ENCODE measurements around the gene CYLD. TPM values are rescaled to one million over a fixed set of nuclear protein-coding genes. Genes with fewer than 3 reads are reported as not detected.
A peak's percentile ranks its signal among the peaks of the same experiment; 100 is the strongest.

The CYLD gene
- total RNA-seq, result 100 to 1,000 TPM; 243 to 380 (median 294) TPM
- total RNA-seq (2013), result 323 TPM
- total RNA-seq, result 289 to 1,119 (median 671) reads per million in 29 experiments

GRCh38 chr16:50741781-50742575, at the start of gene CYLD:
CYLD (plus strand) TSS chr16:50742086; CDS start chr16:50749699, 7,613 bp downstream.
- H3K4me3 Mint-ChIP-seq, result peak within 1 kb of the TSS; percentile 93 to 98 (median 95)

DNA sequence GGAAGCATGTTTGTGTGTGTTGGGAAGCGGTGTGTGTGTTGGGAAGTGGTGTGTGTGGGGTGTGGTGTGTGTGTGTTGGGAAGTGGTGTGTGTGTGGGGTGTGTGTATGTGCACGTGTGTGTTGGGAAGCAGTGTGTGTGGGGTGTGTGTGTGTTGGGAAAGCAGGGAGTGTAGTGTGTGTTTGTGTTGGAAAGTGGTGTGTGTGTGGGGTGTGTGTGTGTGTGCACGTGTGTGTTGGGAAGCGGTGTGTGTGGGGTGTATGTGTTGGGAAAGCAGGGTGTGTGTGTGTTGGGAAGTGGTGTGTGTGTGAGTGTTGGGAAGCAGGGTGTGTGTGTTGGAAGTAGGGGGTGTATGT, 49.3 kb upstream of the CYLD start:
- ChIA-PET CTCF (no interaction called here), POLR2A (no interaction called here)
- Mint-ChIP-seq H3K27me3 (no peaks in the 10 kb centered on the region), H3K4me1 (peaks cover 44 to 57% (median 50%) of the 10 kb centered on the region in 3 donors), H3K36me3 (no peaks in the 10 kb centered on the region), H3K27ac (peak overlapping the region in 1 of 2 donors; percentile 20), H3K4me3 (peak overlapping the region; percentile 7 to 72 (median 61)), H3K9me3 (no peaks in the 10 kb centered on the region)
- 93% methylated on average over 4 of the region's 4 CpGs for WGBS (ENCODE audit: insufficient coverage)
- ATAC-seq (replicated peaks in 1 of 4) (no peak), DNase-seq (no peak)
- H3K4me1 ChIP-seq (ENCODE audit: control insufficient read depth in 1 of 2, extremely low read depth in 1 of 2, insufficient read depth in 2 of 2, low read length in 2 of 2), result peaks cover 7 to 49% of the 10 kb centered on the region in 2 experiments
- no peaks in the 10 kb centered on the region for H3K9me3 ChIP-seq
- H3K36me3 ChIP-seq (ENCODE audit: control insufficient read depth in 2 of 2, extremely low read depth in 1 of 2, insufficient read depth in 1 of 2, low read length in 1 of 2), result no peaks in the 10 kb centered on the region
- H3K27me3 ChIP-seq (replicated peaks in 1 of 2; ENCODE audit: control insufficient read depth in 2 of 2, extremely low read depth in 1 of 2, insufficient read depth in 2 of 2, low read length in 1 of 2), result peaks cover 0 to 7% of the 10 kb centered on the region in 2 experiments
- no peak overlapping the region for H3K4me3 ChIP-seq (ENCODE audit: control insufficient read depth in 1 of 2, extremely low read depth in 1 of 2, low read length in 1 of 2)
- no peak overlapping the region for H3K27ac ChIP-seq (ENCODE audit: low read length)

More at GRCh38 chr16:50741781-50742575, at the start of gene CYLD:
- peaks cover 28% of the 10 kb centered on the region for H3K36me3 Mint-ChIP-seq
- ChIA-PET POLR2A (interaction anchor here (0.6 to 1.3 kb wide), 20 partner anchors 11 to 717 kb away, joined by 3 to 11 read pairs (median 3); partner anchors contain the start of genes CNEP1R1 (in 1 of the 2) and SNX20 (in 1 of the 2)), CTCF (interaction anchor here (0.8 to 1.7 kb wide), 16 partner anchors 8 to 717 kb away, joined by 3 to 21 read pairs (median 5); partner anchors contain the start of genes CNEP1R1 (in 1 of the 2) and SNX20 (in 1 of the 2))
- Histone ChIP-seq H3K36me3 (ENCODE audit: control insufficient read depth in 2 of 2, extremely low read depth in 1 of 2, insufficient read depth in 1 of 2, low read length in 1 of 2) (peaks cover 0 to 2% of the 10 kb centered on the region in 2 donors), H3K4me3 (ENCODE audit: control insufficient read depth in 1 of 2, extremely low read depth in 1 of 2, low read length in 1 of 2) (peak within 1 kb of the TSS; percentile 95 to 99), H3K4me1 (ENCODE audit: control insufficient read depth in 1 of 2, extremely low read depth in 1 of 2, insufficient read depth in 2 of 2, low read length in 2 of 2) (peaks cover 17 to 26% of the 10 kb centered on the region in 2 experiments), H3K27me3 (replicated peaks in 1 of 2; ENCODE audit: control insufficient read depth in 2 of 2, extremely low read depth in 1 of 2, insufficient read depth in 2 of 2, low read length in 1 of 2) (no peaks in the 10 kb centered on the region), H3K27ac (ENCODE audit: low read length) (peak within 1 kb of the TSS; percentile 100), H3K9me3 (no peaks in the 10 kb centered on the region)
- H3K27me3 Mint-ChIP-seq, result no peaks in the 10 kb centered on the region
- DNase-seq (peak; percentile 93 to 100 (median 100)), ATAC-seq (replicated peaks in 1 of 4) (peak; percentile 90)
- peaks cover 40 to 58% (median 52%) of the 10 kb centered on the region in 3 donors for H3K4me1 Mint-ChIP-seq
- no peaks in the 10 kb centered on the region for H3K9me3 Mint-ChIP-seq
- peak within 1 kb of the TSS; percentile 97 to 98 for H3K27ac Mint-ChIP-seq
- under 1% methylated on average over 68 of the region's 93 CpGs for WGBS (ENCODE audit: insufficient coverage)

- peak within 1 kb of the TSS; percentile 61 to 69 for H3K4me3 ChIP-seq (ENCODE audit: control insufficient read depth in 1 of 2, extremely low read depth in 1 of 2, low read length in 1 of 2)
- H3K4me3 Mint-ChIP-seq, result peak within 1 kb of the TSS; percentile 75 to 85 (median 82)
- H3K27ac ChIP-seq (ENCODE audit: low read length), result no peak within 1 kb of the TSS
- H3K27ac Mint-ChIP-seq, result peak within 1 kb of the TSS; percentile 65 to 74
- 24% methylated on average over 54 of the region's 56 CpGs for WGBS (ENCODE audit: insufficient coverage)
- H3K27me3 ChIP-seq (replicated peaks in 1 of 2; ENCODE audit: control insufficient read depth in 2 of 2, extremely low read depth in 1 of 2, insufficient read depth in 2 of 2, low read length in 1 of 2), result peaks cover 0 to 7% of the 10 kb centered on the region in 2 experiments
- CTCF ChIA-PET, result interaction anchor here in 1 of 2 donors (0.6 kb wide), 1 partner anchor 47 kb away, joined by 5 read pairs; no protein-coding TSS in a partner anchor
- no peaks in the 10 kb centered on the region for H3K36me3 ChIP-seq (ENCODE audit: control insufficient read depth in 2 of 2, extremely low read depth in 1 of 2, insufficient read depth in 1 of 2, low read length in 1 of 2)
- peak in 11 of 35 experiments; percentile 26 to 61 (median 31) for DNase-seq
- H3K9me3 ChIP-seq, result no peaks in the 10 kb centered on the region
- no peaks in the 10 kb centered on the region for H3K27me3 Mint-ChIP-seq
- H3K4me1 Mint-ChIP-seq, result peaks cover 50 to 60% (median 55%) of the 10 kb centered on the region in 3 donors
- H3K36me3 Mint-ChIP-seq, result no peaks in the 10 kb centered on the region
- POLR2A ChIA-PET, result interaction anchor here in 1 of 2 donors (0.6 kb wide), 1 partner anchor 560 kb away, joined by 6 read pairs; no protein-coding TSS in a partner anchor
- H3K4me1 ChIP-seq (ENCODE audit: control insufficient read depth in 1 of 2, extremely low read depth in 1 of 2, insufficient read depth in 2 of 2, low read length in 2 of 2), result peaks cover 7 to 54% of the 10 kb centered on the region in 2 experiments
- peak; percentile 63 to 74 (median 68) for ATAC-seq (replicated peaks in 1 of 4)
- H3K9me3 Mint-ChIP-seq, result no peaks in the 10 kb centered on the region
Observed at GRCh38 chr16:50692999-50693781, 48.7 kb upstream of the CYLD start, which contains the start of gene NOD2. NOD2 (plus strand) TSS chr16:50693606; CDS start chr16:50699496, 5,890 bp downstream.

GRCh38 chr16:50694206-50694605, 47.7 kb upstream of the CYLD start:
- Mint-ChIP-seq H3K27me3 (no peaks in the 10 kb centered on the region), H3K9me3 (no peaks in the 10 kb centered on the region), H3K27ac (peak overlapping the region; percentile 65 to 74), H3K36me3 (no peaks in the 10 kb centered on the region), H3K4me3 (peak overlapping the region; percentile 75 to 85 (median 82)), H3K4me1 (peaks cover 59 to 68% (median 60%) of the 10 kb centered on the region in 3 donors)
- DNase-seq (no peak), ATAC-seq (replicated peaks in 1 of 4) (no peak)
- H3K27ac ChIP-seq (ENCODE audit: low read length), result no peak overlapping the region
- peaks cover 7 to 64% of the 10 kb centered on the region in 2 experiments for H3K4me1 ChIP-seq (ENCODE audit: control insufficient read depth in 1 of 2, extremely low read depth in 1 of 2, insufficient read depth in 2 of 2, low read length in 2 of 2)
- no peaks in the 10 kb centered on the region for H3K9me3 ChIP-seq
- H3K36me3 ChIP-seq (ENCODE audit: control insufficient read depth in 2 of 2, extremely low read depth in 1 of 2, insufficient read depth in 1 of 2, low read length in 1 of 2), result no peaks in the 10 kb centered on the region
- peak overlapping the region in 1 of 2 donors; percentile 61 for H3K4me3 ChIP-seq (ENCODE audit: control insufficient read depth in 1 of 2, extremely low read depth in 1 of 2, low read length in 1 of 2)
- H3K27me3 ChIP-seq (replicated peaks in 1 of 2; ENCODE audit: control insufficient read depth in 2 of 2, extremely low read depth in 1 of 2, insufficient read depth in 2 of 2, low read length in 1 of 2), result peaks cover 0 to 7% of the 10 kb centered on the region in 2 experiments
- WGBS (ENCODE audit: insufficient coverage), result 100% methylated on average over 2 of the region's 2 CpGs
- POLR2A ChIA-PET, result interaction anchor here in 1 of 2 donors (0.8 kb wide), 1 partner anchor 368 kb away, joined by 9 read pairs; no protein-coding TSS in a partner anchor
- CTCF ChIA-PET, result interaction anchor here in 1 of 2 donors (0.6 to 0.8 kb wide), 2 partner anchors 13 to 48 kb away, joined by 3 to 5 read pairs; partner anchors contain the start of gene SNX20

DNA sequence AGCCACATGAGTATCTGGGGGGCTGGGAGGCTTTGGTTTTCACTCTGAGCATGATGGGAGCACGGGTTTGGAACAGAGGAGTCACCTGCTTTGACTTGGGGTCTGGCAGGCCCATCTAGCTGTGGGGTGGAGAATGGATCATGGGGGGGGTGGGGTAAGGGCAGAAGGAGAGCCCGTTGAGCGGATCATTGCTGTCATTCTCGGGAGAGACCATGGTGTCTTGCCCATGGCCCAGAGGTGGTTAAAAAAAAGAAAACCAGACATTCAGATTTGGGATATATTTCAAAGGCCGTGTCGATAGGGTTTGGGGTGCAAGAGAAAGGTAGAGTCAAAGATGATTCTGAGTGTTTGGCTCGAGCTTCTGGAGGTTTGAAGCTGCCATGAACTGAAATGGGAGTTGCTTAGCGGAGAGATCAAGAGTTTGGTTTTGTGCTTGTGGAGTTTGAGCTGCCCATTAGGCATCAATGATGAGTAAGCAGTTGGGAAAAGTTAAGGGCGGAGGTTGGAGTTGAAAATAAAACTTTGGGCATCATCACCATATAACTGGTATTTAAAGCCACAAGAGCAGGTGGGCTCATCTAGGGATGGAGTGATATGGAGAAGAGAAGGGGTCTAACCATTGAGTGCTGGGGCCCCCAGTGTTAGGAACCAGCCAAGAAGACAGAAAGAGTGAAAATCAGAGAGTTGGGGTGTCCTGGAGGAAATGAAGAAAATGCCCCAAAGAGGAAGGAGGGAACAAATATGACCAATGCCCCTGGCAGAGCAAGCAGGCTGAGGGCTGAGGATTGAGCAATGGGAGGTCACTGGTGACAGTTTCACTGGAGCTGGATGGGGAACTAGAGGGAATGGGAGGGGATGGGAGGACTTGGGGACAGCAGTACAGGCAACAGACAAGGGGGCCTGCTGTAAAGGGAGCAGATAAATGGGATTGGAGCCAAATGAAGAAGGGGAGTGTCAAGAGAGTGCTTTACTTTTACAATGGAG, 46.6 kb upstream of the CYLD start:
- Mint-ChIP-seq H3K9me3 (no peaks in the 10 kb centered on the region), H3K4me3 (peak overlapping the region in 2 of 3 donors; percentile 82 to 85), H3K27ac (peak overlapping the region; percentile 25 to 95), H3K27me3 (no peaks in the 10 kb centered on the region), H3K36me3 (no peaks in the 10 kb centered on the region), H3K4me1 (peaks cover 70 to 79% (median 71%) of the 10 kb centered on the region in 3 donors)
- peaks cover 0 to 7% of the 10 kb centered on the region in 2 experiments for H3K27me3 ChIP-seq (replicated peaks in 1 of 2; ENCODE audit: control insufficient read depth in 2 of 2, extremely low read depth in 1 of 2, insufficient read depth in 2 of 2, low read length in 1 of 2)
- peaks cover 7 to 75% of the 10 kb centered on the region in 2 experiments for H3K4me1 ChIP-seq (ENCODE audit: control insufficient read depth in 1 of 2, extremely low read depth in 1 of 2, insufficient read depth in 2 of 2, low read length in 2 of 2)
- no peaks in the 10 kb centered on the region for H3K36me3 ChIP-seq (ENCODE audit: control insufficient read depth in 2 of 2, extremely low read depth in 1 of 2, insufficient read depth in 1 of 2, low read length in 1 of 2)
- H3K27ac ChIP-seq (ENCODE audit: low read length), result peak overlapping the region; percentile 94
- ATAC-seq (replicated peaks in 1 of 4) (no peak), DNase-seq (no peak)
- ChIA-PET POLR2A (interaction anchor here in 1 of 2 donors (0.8 kb wide), 1 partner anchor 370 kb away, joined by 9 read pairs; no protein-coding TSS in a partner anchor), CTCF (no interaction called here)
- H3K4me3 ChIP-seq (ENCODE audit: control insufficient read depth in 1 of 2, extremely low read depth in 1 of 2, low read length in 1 of 2), result no peak overlapping the region
- no peaks in the 10 kb centered on the region for H3K9me3 ChIP-seq
- WGBS (ENCODE audit: insufficient coverage), result 96% methylated on average over 8 of the region's 9 CpGs

Data from T-cell (primary cell).